Stimulated activated CD4-positive, alpha-beta T cell treated with anti-CD3 and anti-CD28 coated beads, Interleukin-1b, Interleukin-23, amount 100 ng/mL, for 1 hour (primary cell): ENCODE results near the gene USP24.
"Not testable (repeated sequence)": the region's sequence is repeated elsewhere in the genome, so short reads cannot be mapped to it uniquely, and the experiment has no call there.

Source experiments
- DNase-seq, 2 donors: peaks; one replicate each; pipeline ENCODE4 v3.0.0-alpha.2; 2020; ENCODE audit warnings: low read depth in 2 of 2

The USP24 gene

GRCh38 chr1:55039342-55040082 is 175.7 kb downstream of the USP24 start, which contains the start of gene PCSK9:
TSS of gene PCSK9 (plus strand) at chr1:55039548. CDS start at chr1:55039838, 290 bp downstream.
- DNase-seq, result no peak

DNA sequence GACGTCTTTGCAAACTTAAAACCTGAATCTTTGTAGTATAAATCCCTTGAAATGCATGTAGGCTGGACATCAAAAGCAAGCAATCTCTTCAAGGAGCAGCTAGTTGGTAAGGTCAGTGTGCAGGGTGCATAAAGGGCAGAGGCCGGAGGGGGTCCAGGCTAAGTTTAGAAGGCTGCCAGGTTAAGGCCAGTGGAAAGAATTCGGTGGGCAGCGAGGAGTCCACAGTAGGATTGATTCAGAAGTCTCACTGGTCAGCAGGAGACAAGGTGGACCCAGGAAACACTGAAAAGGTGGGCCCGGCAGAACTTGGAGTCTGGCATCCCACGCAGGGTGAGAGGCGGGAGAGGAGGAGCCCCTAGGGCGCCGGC is 176.2 kb downstream of the USP24 start:
- no peak for DNase-seq

GRCh38 chr1:55038552-55038838 is 176.7 kb downstream of the USP24 start:
- no peak for DNase-seq

DNA sequence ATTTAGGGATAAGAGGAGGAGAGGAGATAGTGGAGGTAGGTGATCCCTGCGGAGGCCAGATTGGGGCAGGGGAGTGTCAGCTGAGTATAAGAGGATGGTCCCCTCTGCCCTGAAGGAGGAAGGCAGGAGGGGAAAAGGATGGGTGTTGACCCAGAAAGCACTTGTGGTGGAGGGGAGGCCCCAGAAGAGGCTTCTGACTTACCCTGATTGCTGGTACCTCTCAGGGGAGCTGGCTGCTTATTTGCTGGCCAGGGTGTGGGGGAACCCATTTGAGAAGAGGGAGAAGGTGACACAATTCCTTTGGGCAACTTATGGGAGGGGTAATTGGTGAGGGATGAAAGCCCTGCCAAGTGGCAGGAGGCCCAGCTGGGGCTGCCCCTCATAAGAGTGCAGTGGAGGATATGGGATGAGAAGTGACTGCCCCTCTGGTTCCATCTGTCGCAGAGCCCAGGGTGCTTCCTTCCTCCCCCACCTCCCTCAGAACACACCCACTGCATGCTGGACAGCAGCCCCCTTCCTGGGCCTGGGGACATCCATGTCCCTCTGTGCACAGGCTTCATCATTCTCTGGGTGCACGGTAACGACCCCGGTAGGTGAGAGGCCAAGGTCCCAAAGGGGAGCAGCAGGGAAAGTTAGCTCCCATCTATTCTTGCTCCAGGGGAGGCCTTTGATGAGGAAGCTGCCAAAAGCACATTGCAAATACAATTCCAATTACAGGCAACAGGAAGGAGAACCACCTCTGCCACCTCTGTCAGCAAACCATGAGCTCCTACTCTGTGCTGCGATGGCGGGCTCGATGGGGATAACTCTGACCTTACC is 177.2 kb downstream of the USP24 start:
- DNase-seq, result no peak

DNA sequence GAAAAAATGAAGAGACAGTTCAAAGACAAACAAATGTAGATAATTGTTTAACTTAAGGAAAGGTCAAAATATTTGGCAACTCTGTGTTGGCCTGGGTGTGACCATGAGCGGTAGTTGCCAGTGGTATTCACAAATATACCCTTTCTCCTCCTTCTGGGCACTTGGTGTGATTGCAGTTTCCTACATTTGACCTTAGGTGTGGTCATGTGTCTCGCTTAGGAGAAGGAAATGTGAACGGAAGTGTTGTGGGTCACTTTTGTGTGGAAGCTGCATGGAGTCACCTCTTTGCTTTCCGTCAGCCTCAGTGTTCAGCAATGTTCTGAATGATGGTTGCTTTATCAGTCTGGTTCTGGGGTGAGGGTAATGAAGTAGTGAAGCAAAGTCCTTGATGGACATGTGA is 179.3 kb downstream of the USP24 start:
- DNase-seq, result no peak

- DNase-seq, result no peak
Measured at GRCh38 chr1:55034476-55035133, 180.6 kb downstream of the USP24 start.

GRCh38 chr1:55033265-55033614 is 181.9 kb downstream of the USP24 start:
- no peak for DNase-seq

GRCh38 chr1:55031098-55031497 is 184.1 kb downstream of the USP24 start:
- not testable (repeated sequence) for DNase-seq

GRCh38 chr1:55026682-55027081 is 188.5 kb downstream of the USP24 start:
- DNase-seq, result not testable (repeated sequence)

DNA sequence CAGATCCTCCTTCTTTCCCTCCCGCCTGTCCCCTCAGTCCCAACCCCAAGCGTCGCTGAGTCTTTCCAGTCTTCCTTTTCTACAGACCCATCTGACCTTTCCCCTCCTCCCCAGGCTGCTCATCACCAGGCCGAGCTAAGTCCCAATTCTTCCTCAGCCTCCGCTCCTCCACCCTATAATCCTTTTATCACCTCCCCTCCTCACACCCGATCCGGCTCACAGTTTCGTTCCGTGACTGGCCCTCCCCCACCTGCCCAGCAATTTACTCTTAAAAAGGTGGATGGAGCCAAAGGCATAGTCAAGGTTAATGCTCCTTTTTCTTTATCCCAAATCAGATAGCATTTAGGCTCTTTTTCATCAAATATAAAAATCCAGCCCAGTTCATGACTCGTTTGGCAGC is 191.0 kb downstream of the USP24 start:
- not testable (repeated sequence) for DNase-seq

DNA sequence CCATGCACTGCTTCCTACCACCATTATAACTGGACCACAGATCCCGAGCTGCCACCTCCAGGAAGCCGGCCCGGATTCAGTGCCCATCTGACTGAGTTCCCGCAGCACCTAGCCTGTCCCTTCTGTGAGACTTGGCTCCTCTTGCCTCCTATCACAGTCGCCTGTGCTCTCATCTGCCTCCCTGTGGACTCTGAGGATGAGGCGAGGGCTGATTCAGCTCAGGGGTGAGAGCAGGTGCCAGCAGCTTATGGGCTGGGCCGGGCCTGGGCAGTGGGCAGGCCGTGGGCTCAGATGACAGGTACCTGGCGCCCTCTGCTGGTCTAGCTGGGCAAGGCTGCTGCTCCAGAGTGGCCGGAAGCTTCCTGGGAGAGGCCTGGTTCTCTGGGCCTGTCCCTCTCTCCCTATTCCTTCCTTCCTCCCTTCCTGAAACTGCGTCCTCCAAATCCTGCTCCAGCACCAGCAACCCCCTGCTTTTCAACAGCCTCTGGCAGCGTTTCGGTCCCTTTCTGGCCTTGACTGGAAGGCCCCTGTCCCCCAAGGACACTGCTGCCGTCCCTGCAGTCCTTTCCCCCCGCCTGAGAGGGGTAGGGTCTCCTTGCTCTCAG is 193.1 kb downstream of the USP24 start:
- peak in 1 of 2 donors; percentile 35 for DNase-seq

- DNase-seq, result no peak
Measured at GRCh38 chr1:55018395-55018794, 196.8 kb downstream of the USP24 start.
